GM19043 (cell line): ENCODE results near the gene SYS1.

Source experiments
- ATAC-seq: cut with Tn5 transposase; IDR thresholded peaks from one replicate; pipeline ENCODE4 v1.9.1; 2021; ENCODE audit warnings: low read depth; ENCODE audit not compliant: unreplicated experiment

The SYS1 gene

GRCh38 chr20:45362804-45363610 is at the start of gene SYS1:
Gene SYS1, plus strand, starts transcription at chr20:45363156. Its CDS starts 376 bp downstream, at chr20:45363532.
- ATAC-seq: peak; percentile 74

- no peak for ATAC-seq
Observed at GRCh38 chr20:45313943-45314342, 49.0 kb upstream of the SYS1 start.

GRCh38 chr20:45315672-45316071 is 47.3 kb upstream of the SYS1 start:
- ATAC-seq: no peak

- ATAC-seq: no peak
Observed at GRCh38 chr20:45316150-45317080, 46.5 kb upstream of the SYS1 start.

- ATAC-seq: no peak
Observed at GRCh38 chr20:45317826-45318225, 45.1 kb upstream of the SYS1 start.

GRCh38 chr20:45318386-45318939 is 44.5 kb upstream of the SYS1 start:
- no peak for ATAC-seq

GRCh38 chr20:45318948-45319347 is 44.0 kb upstream of the SYS1 start:
- no peak for ATAC-seq

GRCh38 chr20:45320948-45321595 is 41.9 kb upstream of the SYS1 start:
- ATAC-seq: peak; percentile 58

- ATAC-seq: no peak
Observed at GRCh38 chr20:45322952-45323383, 40.0 kb upstream of the SYS1 start.

- ATAC-seq: no peak
Observed at GRCh38 chr20:45323731-45324130, 39.2 kb upstream of the SYS1 start.

GRCh38 chr20:45325371-45325770 is 37.6 kb upstream of the SYS1 start:
- no peak for ATAC-seq

GRCh38 chr20:45328451-45328850 is 34.5 kb upstream of the SYS1 start:
- no peak for ATAC-seq

GRCh38 chr20:45329497-45330319 is 33.2 kb upstream of the SYS1 start:
- ATAC-seq: no peak

GRCh38 chr20:45330476-45330875 is 32.5 kb upstream of the SYS1 start:
- no peak for ATAC-seq

- ATAC-seq: no peak
Observed at GRCh38 chr20:45336530-45337366, 26.2 kb upstream of the SYS1 start.

- ATAC-seq: no peak
Observed at GRCh38 chr20:45337367-45338120, 25.4 kb upstream of the SYS1 start.

GRCh38 chr20:45338121-45339030 is 24.6 kb upstream of the SYS1 start:
- no peak for ATAC-seq
